Esophagus squamous epithelium (tissue), 4 donors: ENCODE data around the gene CPLANE1.
"Not testable (repeated sequence)": the region's sequence is repeated elsewhere in the genome, so short reads cannot be mapped to it uniquely, and the experiment has no call there.

ENCODE experiments used
- CTCF ChIP-seq, 6 experiments: fragments of 450-650 bp in 4 of 6; fragments of 200-600 bp in 2 of 6; sonication (generic) in 2 of 6; IDR thresholded peaks; one replicate each; pipeline ENCODE4 v1.5.1; 2016 to 2019; ENCODE audit warnings: antibody characterized with exemption in 6 of 6, mild to moderate bottlenecking in 4 of 6, moderate library complexity in 4 of 6
- POLR2A ChIP-seq, 4 donors: fragments of 450-650 bp; IDR thresholded peaks; one replicate each; pipeline ENCODE4 v1.6.1; 2017; ENCODE audit warnings: antibody characterized with exemption in 4 of 4, mild to moderate bottlenecking in 4 of 4, moderate library complexity in 3 of 4

- TF ChIP-seq CTCF, POLR2A (IDR thresholded peaks at IDR 0.05): not testable (repeated sequence)
Observed at GRCh38 chr5:37268100-37268499, 18.9 kb upstream of the CPLANE1 start.
